ENCODE data around the gene KDM4C.

Gene KDM4C

DNA sequence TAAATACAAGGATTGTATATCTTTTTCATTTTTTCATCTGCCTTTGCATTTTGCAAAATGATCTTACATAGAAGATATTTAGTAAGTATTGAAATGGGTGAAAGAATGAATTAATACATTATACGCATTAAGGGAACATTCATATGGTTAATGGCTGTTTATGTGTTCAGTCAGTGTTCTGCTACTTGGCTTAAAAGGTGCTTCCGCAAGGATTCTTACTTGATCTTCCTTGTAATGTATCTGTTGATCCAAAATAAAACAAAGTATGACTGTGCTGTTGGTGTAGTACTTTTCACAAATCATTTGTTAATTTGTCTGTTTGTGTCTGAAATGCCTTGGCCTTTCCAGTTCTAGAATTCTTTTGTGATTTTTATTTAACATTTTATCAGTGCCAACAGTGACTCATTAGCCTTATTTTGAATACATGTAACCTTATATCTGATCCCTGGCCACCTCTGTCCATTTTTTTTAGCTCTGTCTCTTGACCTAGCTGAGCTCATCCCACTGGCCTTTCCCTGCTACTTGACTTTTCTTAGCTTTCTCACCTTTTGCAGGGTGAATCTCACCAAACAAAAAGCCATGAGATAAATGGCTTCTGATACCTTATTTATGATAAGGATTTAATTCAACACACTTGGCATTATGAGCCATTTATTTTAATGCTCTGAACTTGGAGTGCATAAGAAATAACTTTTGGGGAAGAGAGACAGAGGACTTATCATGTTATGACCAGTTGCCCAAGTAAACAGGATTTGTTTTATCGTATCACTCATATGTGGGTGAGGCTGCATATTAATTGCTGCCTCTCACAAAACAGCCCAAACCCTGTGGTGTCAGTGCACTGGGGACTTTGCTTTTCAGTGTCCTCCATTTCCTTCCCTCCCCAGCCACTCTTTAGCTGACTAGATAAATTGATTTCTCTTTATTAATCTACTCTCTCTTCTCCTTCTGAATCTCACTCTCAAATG lies 340.3 kb downstream of the KDM4C start:
- DNase-seq (ENCODE audit: low spot score) = no peak

DNA sequence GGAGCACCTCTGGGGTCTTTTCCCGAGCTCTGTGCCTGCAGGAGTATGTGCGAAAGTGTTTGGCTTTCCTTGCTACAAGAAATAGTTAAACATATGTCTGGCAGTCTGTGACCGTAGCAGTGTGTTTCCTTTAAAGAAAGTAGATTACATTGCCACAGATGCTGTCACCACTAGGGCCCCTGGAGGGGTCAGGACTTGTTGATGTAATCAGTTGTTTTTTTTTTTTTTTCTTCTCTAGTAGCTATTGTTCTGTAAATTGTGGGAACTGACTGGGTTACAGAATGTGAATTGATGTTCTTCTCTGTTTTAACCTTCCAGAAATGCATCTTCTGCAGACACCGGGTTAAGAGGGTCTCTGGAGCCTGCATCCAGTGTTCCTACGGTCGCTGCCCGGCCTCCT lies 345.6 kb downstream of the KDM4C start:
- DNase-seq (ENCODE audit: low spot score) = no peak

DNA sequence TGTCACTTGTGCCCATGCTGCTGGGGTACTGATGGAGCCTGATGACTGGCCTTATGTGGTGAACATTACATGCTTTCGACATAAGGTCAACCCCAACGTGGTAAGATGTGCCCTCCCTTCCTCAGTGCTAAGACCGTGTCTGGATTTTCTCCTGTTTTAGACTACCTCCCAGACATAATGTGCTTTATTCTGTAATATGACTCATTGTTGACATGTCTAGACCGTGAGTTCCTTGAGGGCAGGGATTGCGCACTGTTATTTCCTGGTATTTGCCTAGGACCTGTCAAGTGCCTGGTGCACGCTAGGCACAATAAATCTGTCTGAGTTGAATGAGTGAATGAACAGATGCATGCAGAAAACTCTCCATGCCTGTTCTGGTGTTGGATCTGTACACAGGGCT lies 346.0 kb downstream of the KDM4C start:
- DNase-seq (ENCODE audit: low spot score) = peak; percentile 1

DNA sequence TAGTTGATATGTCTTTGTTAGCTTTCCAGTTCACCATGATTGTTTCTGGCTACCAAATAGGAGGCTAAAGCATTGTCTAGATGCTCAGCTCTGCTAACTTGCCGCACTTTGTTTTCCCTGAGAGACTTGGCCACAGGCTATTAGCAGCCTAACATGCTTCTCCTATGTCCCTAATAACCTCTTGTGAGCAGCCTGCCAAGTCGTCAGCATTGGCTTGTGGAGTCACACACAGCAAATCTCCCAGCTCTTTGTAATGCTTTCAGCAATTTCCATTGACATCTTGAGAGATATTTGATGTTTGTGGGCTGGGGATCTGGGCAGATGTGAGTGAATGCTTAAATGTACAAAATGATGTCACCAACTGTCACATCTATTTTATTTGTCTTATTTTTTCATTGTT lies 346.9 kb downstream of the KDM4C start:
- DNase-seq (ENCODE audit: low spot score) = no peak

DNA sequence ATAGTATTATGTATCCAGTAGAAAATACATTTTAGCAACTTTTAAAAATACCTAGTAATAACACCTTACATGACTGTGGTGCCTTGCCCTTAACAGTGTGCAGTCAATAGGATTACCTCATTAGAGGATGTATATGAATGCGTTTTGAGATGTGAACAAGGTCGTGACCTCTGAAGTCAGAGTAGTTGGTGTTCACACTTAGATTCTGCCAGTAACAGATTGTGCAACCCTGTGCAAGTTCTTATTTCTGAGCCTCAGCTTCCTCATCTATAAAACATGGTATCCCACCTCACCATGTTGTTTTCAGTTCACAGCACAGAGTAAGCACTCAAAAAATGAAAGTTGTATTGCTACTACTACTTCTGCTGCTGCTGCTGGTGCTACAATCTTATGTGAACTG lies 347.3 kb downstream of the KDM4C start:
- DNase-seq (ENCODE audit: low spot score) = no peak

DNA sequence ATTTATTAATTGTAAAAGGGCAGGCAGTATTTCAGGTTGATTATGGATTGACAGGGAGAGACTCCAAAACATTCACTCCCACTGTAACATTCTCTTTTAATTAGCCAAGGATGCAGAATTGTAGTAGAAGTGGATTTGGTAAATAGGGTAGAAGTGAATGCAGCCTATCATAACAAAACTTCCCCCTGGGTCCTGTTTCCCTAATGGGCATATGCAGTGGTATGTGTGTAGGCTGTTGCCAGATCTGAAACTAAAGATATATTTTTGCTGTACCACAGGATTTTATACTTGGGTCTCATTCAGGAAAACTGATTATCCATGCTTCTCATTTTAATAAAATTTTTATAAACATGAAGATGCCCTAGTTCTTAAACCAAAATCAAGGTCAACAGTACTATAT lies 351.2 kb downstream of the KDM4C start:
- DNase-seq (ENCODE audit: low spot score) = no peak

DNA sequence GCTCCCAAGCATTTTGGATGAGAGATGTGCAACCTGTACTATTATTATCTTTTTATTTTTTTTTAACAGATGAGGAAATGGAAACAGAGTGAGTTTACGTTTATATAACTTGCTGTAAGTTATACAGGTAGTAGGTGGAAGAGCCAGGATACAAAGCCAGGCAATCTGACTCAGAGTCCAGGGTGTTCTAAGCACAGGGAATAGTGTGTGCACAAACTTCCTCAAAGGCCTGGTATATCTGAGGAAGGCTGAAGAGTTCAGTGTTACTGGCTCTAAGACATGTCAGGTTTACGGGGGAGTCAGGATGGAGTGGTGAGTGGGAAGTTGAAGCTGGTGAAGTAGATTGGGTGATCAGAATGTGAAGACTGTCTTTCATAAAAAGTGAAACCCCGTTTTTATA lies 353.6 kb downstream of the KDM4C start:
- no peak for DNase-seq (ENCODE audit: low spot score)

DNA sequence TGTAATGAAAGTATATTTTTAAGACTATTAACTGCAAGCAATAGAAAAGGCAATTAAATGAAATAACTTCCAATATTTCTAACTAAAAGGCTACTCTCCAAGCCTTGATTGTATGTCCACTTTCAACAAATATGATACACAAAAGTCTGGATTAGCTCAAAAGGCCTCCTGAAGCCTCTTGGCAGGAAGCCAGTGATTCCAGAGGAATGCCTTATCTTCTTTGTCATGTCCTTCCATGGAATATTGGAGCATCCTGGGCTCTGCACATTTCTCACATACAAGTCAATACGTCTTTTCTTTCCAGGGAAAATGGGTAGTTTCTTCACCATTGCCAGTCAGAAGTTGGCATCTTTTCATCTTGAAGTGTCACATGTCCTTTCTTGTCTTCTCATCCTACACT lies 357.8 kb downstream of the KDM4C start:
- no peak for DNase-seq (ENCODE audit: low spot score)

DNA sequence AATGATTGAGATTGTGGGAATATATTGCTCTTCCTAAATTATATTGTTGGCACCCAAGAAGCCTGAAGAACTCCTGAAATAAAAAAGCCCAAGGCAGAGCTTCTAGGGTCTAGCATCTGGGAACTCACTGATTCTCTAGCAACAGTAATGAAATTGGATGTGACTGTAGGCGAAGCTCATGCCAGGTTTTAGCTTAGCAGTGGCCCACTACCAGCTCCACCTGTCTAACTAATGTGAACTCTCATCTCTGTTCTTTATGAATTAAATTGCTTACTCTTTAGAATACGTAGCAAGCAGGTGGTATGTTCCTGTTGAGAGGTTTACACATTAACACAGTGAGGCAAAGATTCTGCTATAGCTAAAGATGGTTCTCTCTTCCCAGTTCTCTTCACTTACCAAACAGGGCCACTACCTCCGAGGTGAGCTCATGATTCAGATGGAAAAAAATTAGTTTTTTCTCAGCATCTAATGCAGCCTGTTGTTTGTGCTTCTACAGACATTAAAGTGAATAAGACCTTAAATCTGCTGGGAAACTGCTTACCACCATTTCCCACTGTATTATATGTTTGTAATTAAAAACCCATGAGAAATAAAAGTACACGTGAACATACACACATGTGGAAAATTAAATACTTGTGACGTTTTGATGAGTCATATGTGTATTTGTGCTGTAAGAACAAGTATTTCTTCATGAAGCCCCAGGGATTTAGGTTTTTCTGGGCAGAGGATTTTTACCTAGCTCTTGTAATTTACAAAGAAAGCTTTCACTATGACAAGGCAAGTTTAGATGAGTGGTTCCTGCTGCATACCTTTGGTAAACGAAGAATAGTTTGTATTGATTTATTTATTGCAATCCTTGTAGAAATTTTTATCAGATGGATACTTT lies 360.1 kb downstream of the KDM4C start:
- DNase-seq (ENCODE audit: low spot score) = no peak

DNA sequence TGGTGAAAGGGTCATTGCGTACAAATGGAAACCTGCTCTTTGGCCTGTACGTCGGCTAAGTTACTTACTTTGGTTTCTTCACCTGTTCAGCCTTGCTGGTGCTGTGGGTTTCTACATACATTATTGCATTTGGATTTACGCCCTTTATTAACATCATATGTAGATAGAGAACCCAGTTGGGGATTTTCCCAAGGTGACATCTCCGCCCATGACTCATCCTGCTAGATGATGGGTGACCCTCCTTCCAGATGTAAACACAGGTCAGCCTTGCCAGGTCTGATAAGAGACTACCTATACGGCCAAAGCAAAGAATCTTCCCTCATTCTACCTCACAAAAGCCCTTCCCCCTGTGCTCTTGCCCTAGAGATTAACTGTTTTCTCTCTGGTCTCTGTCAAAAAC lies 360.9 kb downstream of the KDM4C start:
- no peak for DNase-seq (ENCODE audit: low spot score)

DNA sequence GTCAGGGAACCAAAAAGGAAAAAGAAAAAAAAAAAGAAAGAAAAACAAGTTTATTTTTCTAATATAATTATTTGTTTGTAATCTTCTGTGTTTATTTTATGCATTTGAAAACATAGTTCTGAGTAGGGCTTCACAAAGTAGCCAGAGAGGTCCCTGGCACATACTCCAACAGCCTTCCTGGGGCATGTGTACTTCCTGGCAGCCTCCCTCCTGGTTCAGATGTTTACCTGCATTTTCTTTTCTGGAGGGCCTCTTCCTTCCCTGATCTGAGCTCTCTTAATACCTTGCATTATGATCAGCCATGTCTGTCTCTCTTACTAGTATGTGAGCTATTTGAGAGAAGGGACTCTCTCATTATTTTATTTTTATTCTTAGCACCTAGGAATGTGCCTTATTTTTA lies 361.8 kb downstream of the KDM4C start:
- DNase-seq (ENCODE audit: low spot score) = no peak

DNA sequence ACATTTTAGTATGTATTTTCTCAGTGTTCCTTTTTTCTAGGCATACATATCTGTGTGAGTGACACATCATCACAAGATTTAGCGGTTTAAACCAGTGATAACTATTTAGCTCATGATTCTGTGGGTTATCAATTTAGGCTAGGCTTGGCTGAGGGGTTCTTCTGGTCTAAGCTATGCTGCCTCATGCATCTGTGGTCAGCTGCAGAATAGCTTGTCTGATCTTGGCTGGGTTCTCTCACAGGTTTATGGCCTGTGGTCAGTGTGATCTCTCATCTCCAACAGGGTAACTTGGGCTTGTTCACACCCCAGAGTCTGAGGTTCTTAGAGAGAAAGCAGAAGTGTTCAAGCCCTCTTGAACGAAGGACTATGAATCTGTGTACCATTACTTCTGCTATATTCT lies 363.3 kb downstream of the KDM4C start:
- no peak for DNase-seq (ENCODE audit: low spot score)

DNA sequence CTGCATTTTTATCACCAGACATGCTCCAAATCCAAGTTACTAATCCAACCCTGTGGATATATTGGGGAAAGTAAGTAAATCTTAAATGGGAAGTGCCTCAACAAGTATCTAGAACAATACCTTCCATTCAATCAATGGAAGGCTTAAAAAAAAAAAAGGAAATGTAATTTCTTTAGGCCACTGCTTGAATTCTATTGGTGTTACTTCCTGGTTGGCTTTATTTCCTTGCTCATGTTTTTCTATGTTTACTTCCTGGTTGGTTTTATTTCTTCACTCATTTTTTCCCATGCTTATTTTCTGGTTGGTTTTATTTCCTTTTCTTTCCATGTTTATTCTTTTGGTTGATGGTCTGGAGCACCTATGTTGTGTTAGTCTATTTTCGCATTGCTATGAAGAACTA lies 363.9 kb downstream of the KDM4C start:
- DNase-seq (ENCODE audit: low spot score) = no peak

DNA sequence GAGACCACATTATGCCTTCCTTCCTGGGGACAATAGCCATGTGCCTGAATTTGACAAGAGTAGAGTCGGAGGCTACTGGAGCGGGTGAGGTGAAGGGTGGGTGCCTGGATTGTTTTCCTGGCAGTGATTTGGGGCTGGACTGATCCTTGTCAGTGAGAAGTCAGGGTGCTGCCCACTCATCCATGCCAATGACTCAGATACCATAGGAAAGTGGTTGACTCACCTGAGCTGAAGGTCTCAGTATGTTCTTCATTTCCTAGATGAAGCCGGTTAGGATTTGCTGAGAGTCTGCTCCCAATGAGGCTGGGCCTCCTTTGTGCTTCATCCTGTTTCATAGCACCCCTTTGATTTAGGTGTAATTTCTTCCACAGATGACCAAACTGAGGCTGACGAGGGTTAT lies 366.0 kb downstream of the KDM4C start:
- DNase-seq (ENCODE audit: low spot score) = no peak

DNA sequence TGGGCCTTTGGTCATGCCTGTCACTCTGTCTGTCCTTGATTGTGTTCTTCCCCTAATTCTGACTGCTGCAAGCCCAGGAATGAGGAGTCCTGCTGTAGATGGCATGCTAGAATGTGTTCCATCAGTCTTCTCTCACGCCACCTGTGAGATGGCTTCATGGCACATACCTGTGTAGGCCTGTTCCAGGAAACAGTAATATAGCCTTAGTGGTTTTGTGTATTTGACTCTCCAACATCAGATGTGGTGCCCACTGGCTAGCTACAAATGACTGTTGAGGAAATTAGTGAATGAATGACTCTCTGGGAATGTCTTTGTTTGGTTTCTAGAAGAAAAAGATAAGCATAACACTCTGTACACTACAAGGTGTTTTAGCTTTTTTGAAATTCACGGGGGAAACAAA lies 367.5 kb downstream of the KDM4C start:
- DNase-seq (ENCODE audit: low spot score) = no peak

DNA sequence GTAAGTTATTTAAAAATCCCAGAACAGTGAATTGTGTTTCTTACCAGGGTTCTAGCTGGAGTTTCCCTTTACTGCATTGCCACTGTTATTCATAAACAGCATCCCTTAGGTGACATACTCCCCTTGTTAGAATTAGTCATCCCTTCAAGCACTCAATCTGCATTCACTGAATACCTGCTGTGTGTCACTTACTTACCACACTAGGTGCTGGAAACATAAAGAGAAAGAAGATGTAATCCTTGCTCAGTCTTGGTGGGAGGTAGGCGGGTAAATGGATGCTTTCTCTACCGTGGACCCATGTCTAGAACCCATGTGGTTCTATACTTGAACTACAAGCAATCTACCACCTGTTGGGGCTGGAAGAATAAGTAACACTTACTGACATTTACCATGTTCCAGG lies 371.6 kb downstream of the KDM4C start:
- DNase-seq (ENCODE audit: low spot score) = no peak

DNA sequence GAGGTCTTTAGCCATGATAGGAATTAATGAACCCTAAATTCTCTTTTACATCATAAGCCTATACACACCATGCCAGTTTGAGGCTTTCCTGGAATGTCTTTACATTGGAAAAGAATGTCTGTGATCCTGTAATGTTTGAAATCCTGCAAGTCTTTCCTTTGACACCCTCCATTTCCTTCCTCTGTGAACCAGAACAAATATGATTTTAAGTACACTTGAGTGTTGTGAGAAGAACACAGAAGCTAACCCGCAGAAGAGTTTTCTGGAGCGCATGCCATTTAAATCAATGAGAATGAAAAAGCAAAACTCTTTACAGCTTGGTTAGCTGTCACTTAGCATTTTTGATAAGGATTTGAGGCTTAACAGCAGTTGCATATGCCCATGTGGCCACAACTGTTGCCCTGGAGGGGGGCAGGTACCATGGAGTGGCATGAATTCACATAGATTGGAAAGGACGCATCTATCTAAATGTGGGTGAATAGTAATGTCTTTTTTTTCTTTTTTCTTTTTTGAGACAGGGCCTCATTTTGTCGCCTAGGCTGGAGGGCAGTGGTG lies 372.6 kb downstream of the KDM4C start:
- DNase-seq (ENCODE audit: low spot score) = no peak

DNA sequence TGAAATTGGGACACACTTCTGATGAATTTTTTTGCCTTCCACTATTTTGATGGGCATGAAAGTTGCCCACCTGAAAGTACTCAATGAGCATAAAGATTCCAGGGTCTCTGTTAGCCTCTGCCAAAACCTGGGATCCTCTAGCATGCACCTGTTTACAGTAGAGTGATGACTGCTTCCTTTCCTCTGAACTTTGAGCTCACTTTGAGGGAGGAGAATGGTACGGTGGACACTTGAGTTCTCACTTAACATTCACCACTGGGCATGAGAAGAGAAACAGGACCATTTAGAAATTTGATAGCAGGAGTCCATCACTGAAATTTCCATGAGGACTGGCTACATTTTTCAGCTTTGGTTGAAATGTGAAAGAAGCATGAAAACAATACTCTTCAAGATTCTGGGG lies 374.8 kb downstream of the KDM4C start:
- DNase-seq (ENCODE audit: low spot score) = no peak

DNA sequence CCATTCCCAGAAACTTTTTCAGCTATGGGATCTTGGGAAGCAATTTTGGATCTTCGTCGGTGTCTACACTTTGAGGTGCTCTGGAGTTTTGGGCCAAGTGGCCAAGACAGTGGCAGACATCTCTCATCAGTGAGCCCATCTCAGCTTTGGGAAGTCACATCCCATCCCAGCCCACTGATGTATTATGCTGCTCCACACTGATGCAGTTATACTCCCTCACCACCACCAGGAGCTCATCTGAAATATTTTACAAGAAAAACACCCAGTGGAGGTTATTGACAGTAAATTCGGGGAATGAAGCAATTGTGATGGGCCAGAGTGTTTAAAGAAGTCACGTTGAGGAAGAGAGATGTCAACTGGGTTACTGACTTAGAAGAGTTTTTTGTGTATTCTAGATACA lies 378.0 kb downstream of the KDM4C start:
- DNase-seq (ENCODE audit: low spot score) = no peak

DNA sequence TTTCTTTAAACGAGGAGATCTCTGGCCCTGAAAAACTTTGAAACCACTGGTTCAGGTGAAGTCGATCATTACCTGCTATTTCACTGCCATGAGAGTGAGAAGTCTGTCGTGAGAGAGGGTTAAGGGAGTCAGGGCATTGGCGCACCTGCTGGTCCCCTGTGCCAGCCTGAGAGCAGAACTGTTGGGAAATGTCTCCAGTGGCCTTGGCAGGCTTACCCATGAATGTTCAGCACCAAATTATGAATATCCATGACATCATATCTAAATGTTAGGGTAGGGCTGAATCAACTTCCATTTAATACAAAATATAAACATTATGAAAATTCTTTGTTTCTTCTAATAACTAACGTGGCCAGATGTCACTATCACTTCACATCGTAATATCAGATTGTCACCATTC lies 379.3 kb downstream of the KDM4C start:
- DNase-seq (ENCODE audit: low spot score) = no peak

DNA sequence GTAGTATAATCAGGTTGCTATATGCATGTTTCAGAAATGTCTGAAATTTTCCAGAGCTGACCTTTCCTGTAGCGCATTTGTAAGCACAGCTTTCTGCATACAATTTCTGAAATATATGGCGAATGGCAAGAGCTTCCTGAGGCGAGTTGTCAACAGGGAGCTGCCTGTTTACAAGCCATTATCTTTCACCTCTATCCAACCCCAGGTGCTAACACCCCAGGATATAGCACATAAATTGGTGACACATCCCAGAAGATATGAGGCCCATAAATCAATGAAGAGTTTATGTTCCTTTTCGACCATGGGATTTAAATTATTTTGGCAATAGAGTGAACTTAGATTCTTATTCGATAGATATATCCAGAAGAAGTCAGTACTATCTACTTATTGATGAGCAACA lies 379.8 kb downstream of the KDM4C start:
- DNase-seq (ENCODE audit: low spot score) = no peak

DNA sequence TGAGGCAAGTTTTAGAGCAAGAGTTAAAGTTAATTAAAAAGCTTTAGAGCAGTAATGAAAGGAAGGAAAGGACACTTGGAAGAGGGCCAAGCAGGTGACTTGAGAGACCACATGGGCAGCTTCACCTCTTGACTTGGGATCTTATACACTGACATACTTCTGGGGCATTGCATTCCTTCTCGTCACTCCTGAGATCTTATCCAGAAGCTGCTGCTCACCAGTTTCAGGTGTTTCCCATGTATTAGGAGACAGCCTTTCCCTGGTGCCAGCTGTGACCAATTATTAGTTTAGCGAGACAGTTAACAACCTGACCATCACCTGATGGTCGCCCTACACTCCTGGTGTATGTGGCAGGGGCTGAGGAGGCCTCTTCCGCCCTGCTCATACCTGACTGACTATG lies 382.1 kb downstream of the KDM4C start:
- no peak for DNase-seq (ENCODE audit: low spot score)

DNA sequence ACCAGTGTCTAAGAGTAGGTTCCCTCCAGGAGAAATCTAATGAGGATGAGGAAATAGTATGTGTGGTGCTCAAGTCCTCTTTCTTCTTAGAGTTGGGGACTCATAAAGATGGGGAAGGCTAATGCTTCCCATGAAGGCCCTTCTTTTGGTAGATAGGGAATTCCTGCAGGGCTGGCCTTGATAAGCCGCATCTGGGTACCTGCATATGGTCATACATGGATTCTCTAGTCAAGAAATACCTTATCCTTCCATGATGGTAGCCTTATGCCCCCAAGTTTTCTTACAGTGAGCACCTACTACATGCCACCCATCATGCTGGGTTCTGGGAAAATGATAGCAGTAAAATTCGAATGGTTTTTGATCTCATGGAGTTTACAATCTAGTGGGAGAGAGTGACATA lies 382.6 kb downstream of the KDM4C start:
- DNase-seq (ENCODE audit: low spot score) = no peak

All from kidney capillary endothelial cell (primary cell).